AG10803 (cell line): ENCODE results near the gene EHD2.

ENCODE experiments used
- DNase-seq: peaks from one replicate; pipeline ENCODE4 v3.0.0; 2010; ENCODE audit warnings: low read depth
- H3K4me3 ChIP-seq: 2 replicates; pipeline ENCODE4 v1.5.1; 2011; ENCODE audit warnings: mild to moderate bottlenecking, low read length, control low read depth
- TF ChIP-seq, protein P1 (sequence below): conservative IDR thresholded peaks from 2 replicates; pipeline ENCODE4 v1.5.1; 2011; ENCODE audit warnings: mild to moderate bottlenecking, low read length, control low read depth, inconsistent platforms

EHD2 gene

DNA sequence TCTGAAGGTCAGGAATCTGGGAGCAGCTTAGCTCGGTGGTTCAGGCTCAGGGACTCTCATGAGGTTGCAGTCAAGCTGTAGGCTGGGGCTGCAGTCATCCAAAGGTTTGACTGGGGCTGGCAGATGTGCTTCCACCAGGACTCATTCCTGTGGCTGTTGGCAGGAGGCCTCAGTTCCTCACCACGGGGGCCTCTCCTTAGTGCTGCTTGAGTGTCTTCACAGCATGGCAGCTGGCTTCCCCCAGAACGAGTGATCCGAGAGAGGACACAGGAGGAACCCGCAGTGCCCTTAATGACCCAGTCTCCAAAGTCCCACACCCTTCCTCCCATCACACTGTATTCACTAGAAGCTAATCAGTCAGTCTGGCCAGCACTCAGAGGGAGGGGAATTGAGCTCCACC, 38.7 kb upstream of the EHD2 start:
- no peak overlapping the region for H3K4me3 ChIP-seq
- TF ChIP-seq, protein P1, sequence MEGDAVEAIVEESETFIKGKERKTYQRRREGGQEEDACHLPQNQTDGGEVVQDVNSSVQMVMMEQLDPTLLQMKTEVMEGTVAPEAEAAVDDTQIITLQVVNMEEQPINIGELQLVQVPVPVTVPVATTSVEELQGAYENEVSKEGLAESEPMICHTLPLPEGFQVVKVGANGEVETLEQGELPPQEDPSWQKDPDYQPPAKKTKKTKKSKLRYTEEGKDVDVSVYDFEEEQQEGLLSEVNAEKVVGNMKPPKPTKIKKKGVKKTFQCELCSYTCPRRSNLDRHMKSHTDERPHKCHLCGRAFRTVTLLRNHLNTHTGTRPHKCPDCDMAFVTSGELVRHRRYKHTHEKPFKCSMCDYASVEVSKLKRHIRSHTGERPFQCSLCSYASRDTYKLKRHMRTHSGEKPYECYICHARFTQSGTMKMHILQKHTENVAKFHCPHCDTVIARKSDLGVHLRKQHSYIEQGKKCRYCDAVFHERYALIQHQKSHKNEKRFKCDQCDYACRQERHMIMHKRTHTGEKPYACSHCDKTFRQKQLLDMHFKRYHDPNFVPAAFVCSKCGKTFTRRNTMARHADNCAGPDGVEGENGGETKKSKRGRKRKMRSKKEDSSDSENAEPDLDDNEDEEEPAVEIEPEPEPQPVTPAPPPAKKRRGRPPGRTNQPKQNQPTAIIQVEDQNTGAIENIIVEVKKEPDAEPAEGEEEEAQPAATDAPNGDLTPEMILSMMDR = no peak

DNA sequence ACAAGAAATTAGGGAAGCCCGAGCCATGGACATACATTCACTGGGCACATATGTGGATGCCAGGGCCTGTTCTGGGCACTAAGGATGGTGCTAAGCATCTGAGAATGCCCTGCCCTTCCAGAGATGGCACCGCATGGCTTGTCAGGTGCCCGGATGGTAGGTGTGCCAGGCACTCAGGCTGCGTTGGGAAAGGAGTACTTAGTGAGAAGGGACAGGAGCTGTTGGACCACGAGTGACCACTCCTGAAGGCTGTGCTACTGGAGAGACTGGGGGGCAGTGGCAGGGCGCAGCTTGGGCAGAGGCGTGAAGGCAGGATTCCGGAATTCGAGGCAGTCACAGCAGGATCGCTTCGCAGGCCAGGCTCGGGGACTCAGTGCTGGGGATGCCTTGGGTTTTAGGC, 38.0 kb upstream of the EHD2 start:
- no peak for DNase-seq
- TF ChIP-seq, protein P1 = no peak
- H3K4me3 ChIP-seq = no peak overlapping the region

More for the DNA sequence above, 38.7 kb upstream of the EHD2 start:
- no peak for DNase-seq

- DNase-seq = no peak
- no peak overlapping the region for H3K4me3 ChIP-seq
- TF ChIP-seq, protein P1 = no peak
These were observed 37.4 kb upstream of the EHD2 start for GRCh38 chr19:47675859-47676258.

DNA sequence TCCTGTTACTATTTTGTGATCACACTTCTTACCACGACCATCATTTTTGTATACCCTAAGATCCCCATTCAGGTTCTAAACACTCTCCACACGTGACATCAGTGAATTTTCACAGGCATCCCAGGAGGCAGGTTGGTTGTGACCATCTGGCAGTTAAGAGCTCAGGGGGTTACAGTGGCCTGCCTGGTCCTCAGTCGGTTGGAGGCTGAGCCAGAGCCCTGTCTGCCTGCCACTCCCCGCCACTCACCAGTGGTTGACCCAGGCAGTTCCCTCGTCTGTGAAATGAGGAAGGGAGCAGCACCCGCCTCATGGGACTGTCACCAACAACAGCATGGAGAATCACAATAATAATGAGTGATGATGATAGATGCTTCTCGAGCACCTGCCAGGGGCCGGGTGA, 36.4 kb upstream of the EHD2 start:
- H3K4me3 ChIP-seq = no peak overlapping the region
- no peak for DNase-seq
- TF ChIP-seq, protein P1 = no peak

DNA sequence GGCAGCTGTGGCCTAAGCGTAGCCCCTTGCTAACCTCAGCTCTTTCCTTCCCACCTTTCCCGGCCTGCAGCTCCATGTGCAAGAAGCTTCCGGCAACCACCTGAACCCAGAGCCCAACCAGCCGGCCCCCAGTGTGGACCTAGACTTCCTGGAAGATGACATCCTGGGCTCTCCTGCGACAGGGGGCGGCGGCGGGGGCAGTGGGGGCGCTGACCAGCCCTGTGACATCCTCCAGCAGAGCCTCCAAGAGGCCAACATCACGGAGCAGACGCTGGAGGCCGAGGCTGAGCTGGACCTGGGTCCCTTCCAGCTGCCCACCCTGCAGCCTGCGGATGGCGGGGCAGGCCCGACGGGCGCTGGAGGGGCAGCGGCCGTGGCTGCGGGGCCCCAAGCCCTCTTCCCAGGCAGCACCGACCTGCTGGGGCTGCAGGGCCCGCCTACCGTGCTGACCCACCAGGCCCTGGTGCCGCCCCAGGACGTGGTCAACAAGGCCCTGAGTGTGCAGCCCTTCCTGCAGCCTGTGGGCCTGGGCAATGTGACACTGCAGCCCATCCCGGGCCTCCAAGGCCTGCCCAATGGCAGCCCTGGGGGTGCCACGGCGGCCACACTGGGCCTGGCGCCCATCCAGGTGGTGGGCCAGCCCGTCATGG, 33.8 kb upstream of the EHD2 start:
- H3K4me3 ChIP-seq = no peak overlapping the region
- TF ChIP-seq, protein P1 = no peak
- no peak for DNase-seq

DNA sequence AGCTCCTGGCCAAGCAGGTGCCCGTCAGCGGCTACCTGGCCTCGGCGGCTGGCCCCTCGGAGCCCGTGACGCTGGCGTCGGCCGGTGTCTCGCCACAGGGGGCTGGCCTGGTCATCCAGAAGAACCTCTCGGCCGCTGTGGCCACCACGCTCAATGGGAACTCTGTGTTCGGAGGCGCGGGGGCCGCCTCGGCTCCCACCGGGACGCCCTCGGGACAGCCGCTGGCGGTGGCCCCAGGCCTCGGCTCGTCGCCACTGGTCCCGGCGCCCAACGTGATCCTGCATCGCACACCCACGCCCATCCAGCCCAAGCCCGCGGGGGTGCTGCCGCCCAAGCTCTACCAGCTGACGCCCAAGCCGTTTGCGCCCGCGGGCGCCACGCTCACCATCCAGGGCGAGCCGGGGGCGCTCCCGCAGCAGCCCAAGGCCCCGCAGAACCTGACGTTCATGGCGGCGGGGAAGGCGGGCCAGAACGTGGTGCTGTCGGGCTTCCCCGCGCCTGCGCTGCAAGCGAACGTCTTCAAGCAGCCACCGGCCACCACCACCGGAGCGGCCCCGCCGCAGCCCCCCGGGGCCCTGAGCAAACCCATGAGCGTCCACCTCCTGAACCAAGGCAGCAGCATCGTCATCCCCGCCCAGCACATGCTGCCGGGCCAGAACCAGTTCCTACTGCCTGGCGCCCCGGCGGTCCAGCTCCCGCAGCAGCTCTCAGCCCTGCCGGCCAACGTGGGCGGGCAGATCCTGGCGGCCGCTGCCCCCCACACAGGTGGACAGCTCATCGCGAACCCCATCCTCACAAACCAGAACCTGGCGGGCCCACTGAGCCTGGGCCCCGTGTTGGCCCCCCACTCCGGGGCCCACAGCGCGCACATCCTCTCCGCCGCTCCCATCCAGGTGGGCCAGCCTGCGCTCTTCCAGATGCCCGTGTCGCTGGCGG, 33.0 kb upstream of the EHD2 start:
- TF ChIP-seq, protein P1 = no peak
- no peak overlapping the region for H3K4me3 ChIP-seq
- DNase-seq = no peak
